HG03103 (cell line): ENCODE data around the gene SPATA45.
"Not testable (repeated sequence)": the region's sequence is repeated elsewhere in the genome, so short reads cannot be mapped to it uniquely, and the experiment has no call there.

Source experiments
- ATAC-seq: cut with Tn5 transposase; IDR thresholded peaks from one replicate; pipeline ENCODE4 v1.9.1; 2021; ENCODE audit warnings: low read depth; ENCODE audit not compliant: unreplicated experiment

The SPATA45 gene

GRCh38 chr1:212847549-212847948 lies at the start of gene SPATA45:
Gene SPATA45 (minus strand): TSS chr1:212847649. CDS start chr1:212836149, 11,500 bp downstream.
- no peak for ATAC-seq

GRCh38 chr1:212892108-212892507 lies 44.7 kb upstream of the SPATA45 start:
- no peak for ATAC-seq

GRCh38 chr1:212884592-212884991 lies 37.1 kb upstream of the SPATA45 start:
- no peak for ATAC-seq

GRCh38 chr1:212879947-212880690 lies 32.7 kb upstream of the SPATA45 start:
- ATAC-seq = no peak

- ATAC-seq = no peak
Measured at GRCh38 chr1:212878418-212878817, 31.0 kb upstream of the SPATA45 start.

GRCh38 chr1:212873518-212873917 lies 26.1 kb upstream of the SPATA45 start:
- peak; percentile 60 for ATAC-seq

GRCh38 chr1:212871976-212872375 lies 24.5 kb upstream of the SPATA45 start:
- ATAC-seq = no peak

- ATAC-seq = no peak
Measured at GRCh38 chr1:212867192-212867591, 19.7 kb upstream of the SPATA45 start.

GRCh38 chr1:212864201-212864600 lies 16.8 kb upstream of the SPATA45 start:
- ATAC-seq = no peak

GRCh38 chr1:212863345-212863744 lies 15.9 kb upstream of the SPATA45 start:
- ATAC-seq = not testable (repeated sequence)

GRCh38 chr1:212862111-212862690 lies 14.8 kb upstream of the SPATA45 start:
- ATAC-seq = no peak

GRCh38 chr1:212860713-212861581 lies 13.5 kb upstream of the SPATA45 start:
- no peak for ATAC-seq

GRCh38 chr1:212858461-212859265 lies 11.2 kb upstream of the SPATA45 start:
- ATAC-seq = no peak

GRCh38 chr1:212857992-212858460 lies 10.6 kb upstream of the SPATA45 start, which contains the start of gene FLVCR1:
Gene FLVCR1 (plus strand): TSS chr1:212858275. CDS start chr1:212858453, 178 bp downstream.
- ATAC-seq = peak; percentile 96

GRCh38 chr1:212856755-212857154 lies 9.3 kb upstream of the SPATA45 start:
- no peak for ATAC-seq

GRCh38 chr1:212853658-212854057 lies 6.2 kb upstream of the SPATA45 start:
- no peak for ATAC-seq

GRCh38 chr1:212852105-212852688 lies 4.7 kb upstream of the SPATA45 start:
- no peak for ATAC-seq

GRCh38 chr1:212844521-212844920 lies 2.9 kb downstream of the SPATA45 start:
- ATAC-seq = not testable (repeated sequence)

GRCh38 chr1:212838145-212838544 lies 9.3 kb downstream of the SPATA45 start:
- ATAC-seq = no peak
